Adrenal gland (tissue), 12 donors: ENCODE results near the gene RIPK1. TPM values are rescaled to one million over a fixed set of nuclear protein-coding genes. Genes with fewer than 3 reads are reported as not detected.

Experiments
- DNase-seq, 7 donors: peaks; one replicate each; pipeline ENCODE4 v3.0.0-alpha.2; 2019 to 2020
- H3K27ac ChIP-seq, 5 donors: fragments of 200-600 bp; sonication (generic) in 4 of 5; 1 replicate in 3 of 5; 2 replicates in 2 of 5; pipeline versions ENCODE4 v1.5.1 to v1.8.0; 2016 to 2020; ENCODE audit warnings: mild to moderate bottlenecking in 1 of 5
- H3K27me3 ChIP-seq: fragments of 200-600 bp; 2 replicates; pipeline ENCODE4 v1.8.0; 2021
- H3K36me3 ChIP-seq, 2 donors: fragments of 200-600 bp; replicated peaks in 1 of 2; 1 replicate in 1 of 2; 2 replicates in 1 of 2; pipeline versions ENCODE4 v1.5.1 to v1.8.0; 2018 to 2022
- H3K4me1 ChIP-seq, 2 donors: fragments of 200-600 bp; replicated peaks in 1 of 2; 1 replicate in 1 of 2; 2 replicates in 1 of 2; pipeline versions ENCODE4 v1.5.1 to v1.8.0; 2018 to 2021
- H3K4me3 ChIP-seq, 4 donors: fragments of 200-600 bp; sonication (generic) in 3 of 4; one replicate each; pipeline ENCODE4 v1.5.1; 2016 to 2018
- H3K9me3 ChIP-seq, 3 donors: fragments of 200-600 bp; sonication (generic) in 1 of 3; replicated peaks in 1 of 3; 1 replicate in 2 of 3; 2 replicates in 1 of 3; pipeline versions ENCODE4 v1.5.1 to v1.8.0; 2016 to 2021
- POLR2A ChIP-seq, 2 donors: fragments of 450-650 bp; IDR thresholded peaks; one replicate each; pipeline ENCODE4 v1.6.1; 2017; ENCODE audit warnings: antibody characterized with exemption in 2 of 2, mild to moderate bottlenecking in 2 of 2, moderate library complexity in 1 of 2
- WGBS, 4 donors: extraction: QIAGEN DNeasy Blood & Tissue Kit in 2 of 4; methylation state at CpG; one replicate each; pipeline versions ENCODE4 v1.1.5 to v1.1.7; 2013 to 2017; 5-methylcytosine and 5-hydroxymethylcytosine counted together
- intact Hi-C, 2 donors: fragments of 100-400 bp; cut with DNase I; formaldehyde crosslinking; loops; one replicate each; pipeline versions ENCODE4 v1.14.1 to v1.15.0; 2022 to 2023
- polyA plus RNA-seq, 3 donors: library from polyadenylated mRNA; stranded (reverse); fragments of 200-250 nt in 2 of 3; fragments of 350-450 nt in 1 of 3; fragmentation: Illumina TruSeq in 1 of 3; extraction: RNeasy Lipid Tissue Mini Kit (QIAGEN cat#74804) in 1 of 3; gene quantifications; one replicate each; pipeline ENCODE4 v1.2.3, GENCODE V29; 2013 to 2014
- total RNA-seq, 9 donors: library from RNA; depleted of rRNA in 4 of 9; stranded (reverse); fragments of >200 nt in 4 of 9; fragments of 120-200 nt in 1 of 9; fragmentation: NEBNext Ultra II Directional in 1 of 9; extraction: Animal tissue kit (Norgen Biotek cat#: 25700) in 1 of 9; gene quantifications; one replicate each; pipeline versions ENCODE4 v1.1.0 to v1.2.4, GENCODE V29; 2013 to 2023
- TF ChIP-seq, protein P1 (sequence below), 6 experiments: fragments of 450-650 bp in 4 of 6; fragments of 200-600 bp in 2 of 6; sonication (generic) in 1 of 6; IDR thresholded peaks; 1 replicate in 5 of 6; 2 replicates in 1 of 6; pipeline versions ENCODE4 v1.5.1 to v1.8.0; 2016 to 2021; ENCODE audit warnings: antibody characterized with exemption in 6 of 6, mild to moderate bottlenecking in 2 of 6, moderate library complexity in 1 of 6
- donor health status: healthy with polysubstance abuse.
- donor health status: Bipolar disorder and iron deficiency.
- donor health status: DM: yes; HTN: yes; CAD: no.
- donor health status: DM: no; HTN: no; CAD: no.
- donor health status: DM: no; HTN: no; CAD: no.
- donor health status: DM: yes; HTN: yes; CAD: no.

RIPK1 gene
- total and polyA plus RNA-seq, 12 donors, result 15.7 to 21.7 (median 20.3) TPM

DNA sequence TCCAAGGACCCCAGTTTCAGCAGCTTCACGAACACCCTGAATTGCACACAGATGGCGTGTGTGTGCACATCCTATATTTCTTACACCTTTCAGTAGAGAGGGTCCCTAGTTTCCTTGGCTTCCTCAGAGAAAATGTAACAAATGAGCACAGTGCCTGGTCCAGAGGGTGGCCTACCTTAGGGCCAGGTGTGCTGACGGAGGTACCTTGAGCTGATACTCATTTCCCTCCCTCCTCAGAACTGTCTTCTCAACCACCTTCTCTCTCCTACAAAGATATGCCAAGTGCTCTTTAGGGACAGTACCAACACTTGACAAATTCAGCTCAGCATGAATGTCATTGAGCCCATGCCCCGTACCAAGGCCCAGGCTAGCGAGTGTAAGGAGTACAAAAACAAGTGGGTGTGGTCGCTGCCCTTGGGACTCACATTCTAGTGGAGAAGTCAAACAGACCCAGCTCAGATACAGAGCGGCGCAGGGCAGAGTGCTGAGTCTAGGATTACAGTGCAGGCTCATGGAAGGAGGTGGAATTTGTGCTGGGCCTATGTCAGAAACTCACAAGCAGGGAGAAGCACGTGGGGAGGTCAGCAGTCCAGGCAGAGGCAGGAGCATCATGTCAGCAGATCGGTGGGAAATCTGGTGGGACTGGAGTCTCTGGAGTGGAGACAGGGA, 40.6 kb downstream of the RIPK1 start:
- TF ChIP-seq, protein P1, sequence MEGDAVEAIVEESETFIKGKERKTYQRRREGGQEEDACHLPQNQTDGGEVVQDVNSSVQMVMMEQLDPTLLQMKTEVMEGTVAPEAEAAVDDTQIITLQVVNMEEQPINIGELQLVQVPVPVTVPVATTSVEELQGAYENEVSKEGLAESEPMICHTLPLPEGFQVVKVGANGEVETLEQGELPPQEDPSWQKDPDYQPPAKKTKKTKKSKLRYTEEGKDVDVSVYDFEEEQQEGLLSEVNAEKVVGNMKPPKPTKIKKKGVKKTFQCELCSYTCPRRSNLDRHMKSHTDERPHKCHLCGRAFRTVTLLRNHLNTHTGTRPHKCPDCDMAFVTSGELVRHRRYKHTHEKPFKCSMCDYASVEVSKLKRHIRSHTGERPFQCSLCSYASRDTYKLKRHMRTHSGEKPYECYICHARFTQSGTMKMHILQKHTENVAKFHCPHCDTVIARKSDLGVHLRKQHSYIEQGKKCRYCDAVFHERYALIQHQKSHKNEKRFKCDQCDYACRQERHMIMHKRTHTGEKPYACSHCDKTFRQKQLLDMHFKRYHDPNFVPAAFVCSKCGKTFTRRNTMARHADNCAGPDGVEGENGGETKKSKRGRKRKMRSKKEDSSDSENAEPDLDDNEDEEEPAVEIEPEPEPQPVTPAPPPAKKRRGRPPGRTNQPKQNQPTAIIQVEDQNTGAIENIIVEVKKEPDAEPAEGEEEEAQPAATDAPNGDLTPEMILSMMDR (IDR thresholded peaks at IDR 0.05), result no peak
- no peak for TF ChIP-seq POLR2A (IDR thresholded peaks at IDR 0.05)
- intact Hi-C loops, result no loop called here
- Histone ChIP-seq H3K4me3 (no peak overlapping the region), H3K27ac (no peak overlapping the region), H3K4me1 (peaks cover 0 to 5% of the 10 kb centered on the region in 2 donors), H3K36me3 (peaks cover 0 to 78% of the 10 kb centered on the region in 2 donors), H3K27me3 (no peaks in the 10 kb centered on the region), H3K9me3 (no peaks in the 10 kb centered on the region)
- 83 to 94% (median 92%) methylated on average over 10 of the region's 10 CpGs for WGBS, 4 donors
- no peak for DNase-seq

DNA sequence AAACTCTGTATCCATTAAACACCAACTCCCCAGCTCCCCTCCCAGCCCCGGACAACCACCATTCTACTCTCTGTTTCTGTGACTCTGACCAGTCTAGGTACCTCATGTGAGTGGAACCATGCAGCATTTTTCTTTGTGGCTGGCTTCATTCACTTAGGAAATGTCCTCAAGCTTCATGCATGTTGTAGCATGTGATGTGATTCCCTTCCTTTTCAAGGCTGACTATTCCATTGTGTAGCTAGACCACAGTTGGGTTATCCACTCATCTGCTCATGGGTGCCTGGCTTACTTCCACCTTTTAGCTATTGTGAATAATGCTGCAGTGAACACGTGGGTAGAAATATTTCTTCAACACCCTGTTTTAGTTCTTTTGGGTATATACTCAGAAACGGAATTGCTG, 41.5 kb downstream of the RIPK1 start:
- Histone ChIP-seq H3K27ac (no peak overlapping the region), H3K4me3 (no peak overlapping the region), H3K4me1 (peaks cover 0 to 5% of the 10 kb centered on the region in 2 donors), H3K36me3 (peaks cover 0 to 78% of the 10 kb centered on the region in 2 donors), H3K27me3 (no peaks in the 10 kb centered on the region), H3K9me3 (no peaks in the 10 kb centered on the region)
- TF ChIP-seq POLR2A (IDR thresholded peaks at IDR 0.05), result no peak
- TF ChIP-seq, protein P1 (IDR thresholded peaks at IDR 0.05), result no peak
- intact Hi-C loops, result no loop called here
- WGBS, 4 donors, result 95 to 100% (median 98%) methylated on average over 3 of the region's 3 CpGs
- DNase-seq, result no peak

GRCh38 chr6:3114377-3114776, 46.1 kb downstream of the RIPK1 start:
- no peaks in the 10 kb centered on the region for H3K27me3 ChIP-seq
- no peak overlapping the region for H3K27ac ChIP-seq
- intact Hi-C loops, result no loop called here
- no peak overlapping the region for H3K4me3 ChIP-seq
- TF ChIP-seq, protein P1 (IDR thresholded peaks at IDR 0.05), result no peak
- TF ChIP-seq POLR2A (IDR thresholded peaks at IDR 0.05), result no peak
- DNase-seq, result no peak
- 89 to 97% (median 96%) methylated on average over 4 to 6 of the region's 6 CpGs for WGBS, 4 donors
- peaks cover 0 to 40% of the 10 kb centered on the region in 2 donors for H3K36me3 ChIP-seq
- H3K4me1 ChIP-seq, result peaks cover 7 to 10% of the 10 kb centered on the region in 2 donors
- H3K9me3 ChIP-seq, result no peaks in the 10 kb centered on the region

GRCh38 chr6:3117912-3118352, 49.6 kb downstream of the RIPK1 start:
- H3K9me3 ChIP-seq, result no peaks in the 10 kb centered on the region
- H3K4me3 ChIP-seq, result peak overlapping the region; percentile 19 to 94 (median 86)
- WGBS, 4 donors, result 11 to 25% (median 14%) methylated on average over 6 to 8 of the region's 8 CpGs
- H3K4me1 ChIP-seq, result peaks cover 5 to 13% of the 10 kb centered on the region in 2 donors
- no peaks in the 10 kb centered on the region for H3K27me3 ChIP-seq
- no peak for DNase-seq
- TF ChIP-seq POLR2A (IDR thresholded peaks at IDR 0.05), result no peak
- TF ChIP-seq, protein P1 (IDR thresholded peaks at IDR 0.05), result no peak
- H3K36me3 ChIP-seq, result peaks cover 0 to 19% of the 10 kb centered on the region in 2 donors
- peak overlapping the region; percentile 57 to 93 (median 74) for H3K27ac ChIP-seq
- intact Hi-C loops, result no loop called here
